Measurements from ENCODE around the gene KLK8.

KLK8 gene

GRCh38 chr19:51001515-51001914 is at the start of gene KLK8:
Gene KLK8, minus strand, starts transcription at chr19:51001604. Its CDS starts 437 bp downstream, at chr19:51001167.
- DNase-seq (ENCODE audit: low read depth, low spot score) = no peak

GRCh38 chr19:51047031-51047335 is 45.6 kb upstream of the KLK8 start:
- DNase-seq (ENCODE audit: low read depth, low spot score) = no peak

- DNase-seq (ENCODE audit: low read depth, low spot score) = no peak
These were observed 42.9 kb upstream of the KLK8 start for GRCh38 chr19:51044327-51044726.

GRCh38 chr19:51043497-51043896 is 42.1 kb upstream of the KLK8 start:
- no peak for DNase-seq (ENCODE audit: low read depth, low spot score)

GRCh38 chr19:51040151-51040550 is 38.7 kb upstream of the KLK8 start:
- DNase-seq (ENCODE audit: low read depth, low spot score) = no peak

- DNase-seq (ENCODE audit: low read depth, low spot score) = no peak
These were observed 35.1 kb upstream of the KLK8 start for GRCh38 chr19:51036519-51036918.

GRCh38 chr19:51034704-51035103 is 33.3 kb upstream of the KLK8 start, which contains the start of gene KLK12:
Gene KLK12, minus strand, starts transcription at chr19:51035002. Its CDS starts 381 bp downstream, at chr19:51034621.
- DNase-seq (ENCODE audit: low read depth, low spot score) = no peak

GRCh38 chr19:51031880-51032225 is 30.4 kb upstream of the KLK8 start:
- DNase-seq (ENCODE audit: low read depth, low spot score) = no peak

- DNase-seq (ENCODE audit: low read depth, low spot score) = no peak
These were observed 29.9 kb upstream of the KLK8 start for GRCh38 chr19:51031220-51031879.

- DNase-seq (ENCODE audit: low read depth, low spot score) = no peak
These were observed 29.2 kb upstream of the KLK8 start for GRCh38 chr19:51030631-51031030.

GRCh38 chr19:51029718-51030117 is 28.3 kb upstream of the KLK8 start:
- no peak for DNase-seq (ENCODE audit: low read depth, low spot score)

GRCh38 chr19:51027873-51028272 is 26.5 kb upstream of the KLK8 start:
- no peak for DNase-seq (ENCODE audit: low read depth, low spot score)

GRCh38 chr19:51027126-51027806 is 25.9 kb upstream of the KLK8 start:
- DNase-seq (ENCODE audit: low read depth, low spot score) = no peak

GRCh38 chr19:51026554-51026831 is 25.1 kb upstream of the KLK8 start, which contains the start of gene KLK11:
Gene KLK11, minus strand, starts transcription at chr19:51026616. Its CDS starts 985 bp downstream, at chr19:51025631.
- DNase-seq (ENCODE audit: low read depth, low spot score) = no peak

- DNase-seq (ENCODE audit: low read depth, low spot score) = no peak
These were observed 24.6 kb upstream of the KLK8 start for GRCh38 chr19:51025809-51026553.

- no peak for DNase-seq (ENCODE audit: low read depth, low spot score)
These were observed 24.0 kb upstream of the KLK8 start for GRCh38 chr19:51025401-51025800.

GRCh38 chr19:51024924-51025323 is 23.5 kb upstream of the KLK8 start:
- no peak for DNase-seq (ENCODE audit: low read depth, low spot score)

- DNase-seq (ENCODE audit: low read depth, low spot score) = no peak
These were observed 22.5 kb upstream of the KLK8 start for GRCh38 chr19:51023946-51024345.

- no peak for DNase-seq (ENCODE audit: low read depth, low spot score)
These were observed 21.1 kb upstream of the KLK8 start for GRCh38 chr19:51022526-51022925.

GRCh38 chr19:51020988-51021651 is 19.7 kb upstream of the KLK8 start:
- DNase-seq (ENCODE audit: low read depth, low spot score) = no peak

- DNase-seq (ENCODE audit: low read depth, low spot score) = no peak
These were observed 18.1 kb upstream of the KLK8 start, which contains the start of gene KLK10 for GRCh38 chr19:51019544-51019925. Gene KLK10, minus strand, starts transcription at chr19:51019709. Its CDS starts 579 bp downstream, at chr19:51019130.
